ENCODE measurements around the gene PLA2G4F. TPM values are rescaled to one million over a fixed set of nuclear protein-coding genes. Genes with fewer than 3 reads are reported as not detected.

The PLA2G4F gene
- polyA plus RNA-seq, 1 of the 3 experiments (the other 2 are of a cell fraction): not detected

DNA sequence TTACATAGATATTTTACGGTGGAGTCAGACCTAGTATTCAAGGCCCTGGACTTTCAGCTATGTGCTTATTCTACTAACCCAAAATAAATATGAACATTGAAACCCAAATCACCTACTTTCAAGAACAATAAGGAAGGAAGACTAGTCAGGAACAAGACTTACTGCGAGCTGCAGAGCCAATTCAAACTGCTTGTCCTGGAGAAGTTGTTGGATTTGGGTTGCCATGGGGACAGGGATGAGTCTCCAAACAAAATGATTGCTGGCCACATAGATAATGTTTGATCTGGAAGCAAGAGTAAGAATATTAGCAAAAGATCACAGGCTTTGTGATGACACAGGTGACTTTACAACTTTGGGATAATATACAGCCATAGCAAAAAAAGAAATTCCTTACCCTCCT lies 21.6 kb upstream of the PLA2G4F start:
- no peak overlapping the region for H3K27ac ChIP-seq (ENCODE audit: low read depth in 2 of 2, low read length in 1 of 2)
- WGBS (ENCODE audit: low lambda C conversion rate): 98% methylated on average over 2 of the region's 2 CpGs
- H3K4me2 ChIP-seq: no peak overlapping the region
- H3K9me3 ChIP-seq: no peaks in the 10 kb centered on the region
- H3K4me1 ChIP-seq (ENCODE audit: control insufficient read depth in 1 of 2, insufficient read depth in 2 of 2, low read depth in 1 of 2, low read length in 1 of 2): no peaks in the 10 kb centered on the region
- H3K9ac ChIP-seq: no peak overlapping the region
- no peaks in the 10 kb centered on the region for H3K9me2 ChIP-seq
- no peak overlapping the region for H3K4me3 ChIP-seq (ENCODE audit: low read depth in 2 of 2, low read length in 1 of 2)
- no peaks in the 10 kb centered on the region for H3F3A ChIP-seq (replicated peaks; ENCODE audit: insufficient read depth)
- TF ChIP-seq, protein P1, sequence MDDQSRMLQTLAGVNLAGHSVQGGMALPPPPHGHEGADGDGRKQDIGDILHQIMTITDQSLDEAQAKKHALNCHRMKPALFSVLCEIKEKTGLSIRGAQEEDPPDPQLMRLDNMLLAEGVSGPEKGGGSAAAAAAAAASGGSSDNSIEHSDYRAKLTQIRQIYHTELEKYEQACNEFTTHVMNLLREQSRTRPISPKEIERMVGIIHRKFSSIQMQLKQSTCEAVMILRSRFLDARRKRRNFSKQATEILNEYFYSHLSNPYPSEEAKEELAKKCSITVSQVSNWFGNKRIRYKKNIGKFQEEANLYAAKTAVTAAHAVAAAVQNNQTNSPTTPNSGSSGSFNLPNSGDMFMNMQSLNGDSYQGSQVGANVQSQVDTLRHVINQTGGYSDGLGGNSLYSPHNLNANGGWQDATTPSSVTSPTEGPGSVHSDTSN (IDR thresholded peaks at IDR 0.05): no peak
- TF ChIP-seq, protein P2, sequence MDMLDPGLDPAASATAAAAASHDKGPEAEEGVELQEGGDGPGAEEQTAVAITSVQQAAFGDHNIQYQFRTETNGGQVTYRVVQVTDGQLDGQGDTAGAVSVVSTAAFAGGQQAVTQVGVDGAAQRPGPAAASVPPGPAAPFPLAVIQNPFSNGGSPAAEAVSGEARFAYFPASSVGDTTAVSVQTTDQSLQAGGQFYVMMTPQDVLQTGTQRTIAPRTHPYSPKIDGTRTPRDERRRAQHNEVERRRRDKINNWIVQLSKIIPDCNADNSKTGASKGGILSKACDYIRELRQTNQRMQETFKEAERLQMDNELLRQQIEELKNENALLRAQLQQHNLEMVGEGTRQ (IDR thresholded peaks at IDR 0.05; ENCODE audit: borderline replicate concordance, low read depth, low read length): no peak
- TF ChIP-seq, protein P3, sequence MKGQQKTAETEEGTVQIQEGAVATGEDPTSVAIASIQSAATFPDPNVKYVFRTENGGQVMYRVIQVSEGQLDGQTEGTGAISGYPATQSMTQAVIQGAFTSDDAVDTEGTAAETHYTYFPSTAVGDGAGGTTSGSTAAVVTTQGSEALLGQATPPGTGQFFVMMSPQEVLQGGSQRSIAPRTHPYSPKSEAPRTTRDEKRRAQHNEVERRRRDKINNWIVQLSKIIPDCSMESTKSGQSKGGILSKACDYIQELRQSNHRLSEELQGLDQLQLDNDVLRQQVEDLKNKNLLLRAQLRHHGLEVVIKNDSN (IDR thresholded peaks at IDR 0.05; ENCODE audit: borderline replicate concordance, low read depth): no peak
- no peak for TF ChIP-seq FOSL2 (IDR thresholded peaks at IDR 0.05; ENCODE audit: borderline replicate concordance, low read depth)
- TF ChIP-seq RFX5 (IDR thresholded peaks at IDR 0.05; ENCODE audit: low read length): no peak
- TF ChIP-seq MXI1 (IDR thresholded peaks at IDR 0.05; ENCODE audit: low read depth, low read length): no peak
- no peak for TF ChIP-seq CTCF (IDR thresholded peaks at IDR 0.05)
- no peak for TF ChIP-seq MAX (IDR thresholded peaks at IDR 0.05; ENCODE audit: low read depth)
- TF ChIP-seq TAF1 (IDR thresholded peaks at IDR 0.05; ENCODE audit: borderline replicate concordance, low read depth, low read length): no peak
- H2AFZ ChIP-seq (ENCODE audit: low read depth): no peak overlapping the region
- H3K36me3 ChIP-seq (replicated peaks in 1 of 2; ENCODE audit: control insufficient read depth in 1 of 2, insufficient read depth in 2 of 2, low read length in 1 of 2): peaks cover 60 to 72% of the 10 kb centered on the region in 2 experiments
- no peaks in the 10 kb centered on the region for H3K79me2 ChIP-seq (ENCODE audit: insufficient read depth)
- CTCF ChIA-PET: no interaction called here
- DNase-seq: no peak
- no peaks in the 10 kb centered on the region for H4K20me1 ChIP-seq (ENCODE audit: insufficient read depth)
- POLR2A ChIA-PET: no interaction called here
- no peaks in the 10 kb centered on the region for H3K27me3 ChIP-seq (ENCODE audit: insufficient read depth)

DNA sequence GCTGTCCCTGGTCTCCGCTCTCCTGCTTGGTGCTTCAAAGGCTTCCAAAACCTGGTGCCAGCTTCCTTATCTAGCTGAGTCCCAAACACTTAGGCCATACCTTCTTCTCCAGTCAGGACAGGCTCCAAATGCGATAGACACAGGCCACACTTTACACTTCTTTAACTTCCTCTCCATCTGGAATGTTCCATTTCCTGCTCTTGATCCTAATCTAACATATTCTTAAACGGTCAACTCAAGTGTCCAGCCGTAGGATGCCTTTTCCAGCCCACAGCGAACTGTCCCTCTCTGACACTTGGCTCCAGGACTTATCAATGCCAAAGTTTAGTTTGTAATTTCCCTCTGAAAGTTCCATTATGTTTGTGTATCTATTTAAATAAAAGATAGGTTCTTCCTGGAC lies 19.2 kb upstream of the PLA2G4F start:
- CTCF ChIA-PET: no interaction called here
- Histone ChIP-seq H3K27ac (ENCODE audit: low read depth in 2 of 2, low read length in 1 of 2) (no peak overlapping the region), H3F3A (replicated peaks; ENCODE audit: insufficient read depth) (no peaks in the 10 kb centered on the region), H3K79me2 (ENCODE audit: insufficient read depth) (no peaks in the 10 kb centered on the region), H3K36me3 (replicated peaks in 1 of 2; ENCODE audit: control insufficient read depth in 1 of 2, insufficient read depth in 2 of 2, low read length in 1 of 2) (peaks cover 60 to 61% of the 10 kb centered on the region in 2 experiments), H3K4me3 (ENCODE audit: low read depth in 2 of 2, low read length in 1 of 2) (no peak overlapping the region), H3K4me1 (ENCODE audit: control insufficient read depth in 1 of 2, insufficient read depth in 2 of 2, low read depth in 1 of 2, low read length in 1 of 2) (no peaks in the 10 kb centered on the region), H3K9me3 (no peaks in the 10 kb centered on the region), H4K20me1 (ENCODE audit: insufficient read depth) (no peaks in the 10 kb centered on the region), H3K27me3 (ENCODE audit: insufficient read depth) (no peaks in the 10 kb centered on the region), H3K9ac (no peak overlapping the region), H3K9me2 (no peaks in the 10 kb centered on the region), H2AFZ (ENCODE audit: low read depth) (no peak overlapping the region), H3K4me2 (no peak overlapping the region)
- DNase-seq: no peak
- POLR2A ChIA-PET: no interaction called here
- 91% methylated on average over 5 of the region's 5 CpGs for WGBS (ENCODE audit: low lambda C conversion rate)
- TF ChIP-seq NRF1 (IDR thresholded peaks at IDR 0.05; ENCODE audit: low read depth, low read length) (no peak), EZH2phosphoT487 (IDR thresholded peaks at IDR 0.05; ENCODE audit: borderline replicate concordance, low read depth) (no peak), FOXJ3 (CRISPR knock-in tag; IDR thresholded peaks at IDR 0.05) (no peak), FOXM1 (IDR thresholded peaks at IDR 0.05; ENCODE audit: low read depth) (no peak), TEAD4 (IDR thresholded peaks at IDR 0.05; ENCODE audit: borderline replicate concordance, insufficient read depth) (no peak), POLR2AphosphoS5 (IDR thresholded peaks at IDR 0.05; ENCODE audit: low read depth, low read length) (no peak)
- TF ChIP-seq, protein P4, sequence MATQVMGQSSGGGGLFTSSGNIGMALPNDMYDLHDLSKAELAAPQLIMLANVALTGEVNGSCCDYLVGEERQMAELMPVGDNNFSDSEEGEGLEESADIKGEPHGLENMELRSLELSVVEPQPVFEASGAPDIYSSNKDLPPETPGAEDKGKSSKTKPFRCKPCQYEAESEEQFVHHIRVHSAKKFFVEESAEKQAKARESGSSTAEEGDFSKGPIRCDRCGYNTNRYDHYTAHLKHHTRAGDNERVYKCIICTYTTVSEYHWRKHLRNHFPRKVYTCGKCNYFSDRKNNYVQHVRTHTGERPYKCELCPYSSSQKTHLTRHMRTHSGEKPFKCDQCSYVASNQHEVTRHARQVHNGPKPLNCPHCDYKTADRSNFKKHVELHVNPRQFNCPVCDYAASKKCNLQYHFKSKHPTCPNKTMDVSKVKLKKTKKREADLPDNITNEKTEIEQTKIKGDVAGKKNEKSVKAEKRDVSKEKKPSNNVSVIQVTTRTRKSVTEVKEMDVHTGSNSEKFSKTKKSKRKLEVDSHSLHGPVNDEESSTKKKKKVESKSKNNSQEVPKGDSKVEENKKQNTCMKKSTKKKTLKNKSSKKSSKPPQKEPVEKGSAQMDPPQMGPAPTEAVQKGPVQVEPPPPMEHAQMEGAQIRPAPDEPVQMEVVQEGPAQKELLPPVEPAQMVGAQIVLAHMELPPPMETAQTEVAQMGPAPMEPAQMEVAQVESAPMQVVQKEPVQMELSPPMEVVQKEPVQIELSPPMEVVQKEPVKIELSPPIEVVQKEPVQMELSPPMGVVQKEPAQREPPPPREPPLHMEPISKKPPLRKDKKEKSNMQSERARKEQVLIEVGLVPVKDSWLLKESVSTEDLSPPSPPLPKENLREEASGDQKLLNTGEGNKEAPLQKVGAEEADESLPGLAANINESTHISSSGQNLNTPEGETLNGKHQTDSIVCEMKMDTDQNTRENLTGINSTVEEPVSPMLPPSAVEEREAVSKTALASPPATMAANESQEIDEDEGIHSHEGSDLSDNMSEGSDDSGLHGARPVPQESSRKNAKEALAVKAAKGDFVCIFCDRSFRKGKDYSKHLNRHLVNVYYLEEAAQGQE (IDR thresholded peaks at IDR 0.05; ENCODE audit: low read depth, low read length): no peak
- TF ChIP-seq, protein P2 (IDR thresholded peaks at IDR 0.05; ENCODE audit: borderline replicate concordance, low read depth, low read length): no peak
